Peyer's patch (tissue), 4 donors: Measurements from ENCODE around the gene ENG. TPM values are rescaled to one million over a fixed set of nuclear protein-coding genes. Genes with fewer than 3 reads are reported as not detected.
A peak's percentile ranks its signal among the peaks of the same experiment; 100 is the strongest.

Source experiments
- DNase-seq, 3 donors: peaks; one replicate each; pipeline ENCODE4 v3.0.0-alpha.2; 2017 to 2019
- H3K27ac ChIP-seq, 4 donors: fragments of 200-600 bp; sonication (generic); one replicate each; pipeline ENCODE4 v1.5.1; 2016 to 2019
- H3K27me3 ChIP-seq, 2 donors: fragments of 200-600 bp; sonication (generic); one replicate each; pipeline ENCODE4 v1.5.1; 2019
- H3K36me3 ChIP-seq, 3 donors: fragments of 200-600 bp; sonication (generic); one replicate each; pipeline ENCODE4 v1.5.1; 2016 to 2019
- H3K4me1 ChIP-seq, 4 donors: fragments of 200-600 bp; sonication (generic); one replicate each; pipeline ENCODE4 v1.5.1; 2016 to 2019
- H3K4me3 ChIP-seq, 4 donors: fragments of 200-600 bp; sonication (generic); 1 replicate in 3 of 4; 2 replicates in 1 of 4; pipeline ENCODE4 v1.5.1; 2016 to 2019; ENCODE audit warnings: mild to moderate bottlenecking in 1 of 4
- H3K9me3 ChIP-seq, 4 donors: fragments of 200-600 bp; sonication (generic); one replicate each; pipeline ENCODE4 v1.5.1; 2016 to 2019; ENCODE audit warnings: mild to moderate bottlenecking in 1 of 4
- POLR2A ChIP-seq, 2 donors: fragments of 450-650 bp; IDR thresholded peaks; one replicate each; pipeline ENCODE4 v1.5.1; 2017; ENCODE audit warnings: antibody characterized with exemption in 2 of 2, mild to moderate bottlenecking in 2 of 2, moderate library complexity in 2 of 2
- total RNA-seq, 4 donors: library from RNA; depleted of rRNA; stranded (reverse); fragments of >200 nt; gene quantifications; one replicate each; pipeline ENCODE4 v1.1.0, GENCODE V29; 2016
- TF ChIP-seq, protein P1 (sequence below), 6 experiments: fragments of 450-650 bp in 4 of 6; fragments of 200-600 bp in 2 of 6; sonication (generic) in 1 of 6; IDR thresholded peaks; one replicate each; pipeline ENCODE4 v1.5.1; 2017 to 2019; ENCODE audit warnings: antibody characterized with exemption in 6 of 6, mild to moderate bottlenecking in 3 of 6, moderate library complexity in 1 of 6

The ENG gene
- total RNA-seq, 4 donors from 2014 or later: 7.0 to 49.5 (median 25.0) TPM

DNA sequence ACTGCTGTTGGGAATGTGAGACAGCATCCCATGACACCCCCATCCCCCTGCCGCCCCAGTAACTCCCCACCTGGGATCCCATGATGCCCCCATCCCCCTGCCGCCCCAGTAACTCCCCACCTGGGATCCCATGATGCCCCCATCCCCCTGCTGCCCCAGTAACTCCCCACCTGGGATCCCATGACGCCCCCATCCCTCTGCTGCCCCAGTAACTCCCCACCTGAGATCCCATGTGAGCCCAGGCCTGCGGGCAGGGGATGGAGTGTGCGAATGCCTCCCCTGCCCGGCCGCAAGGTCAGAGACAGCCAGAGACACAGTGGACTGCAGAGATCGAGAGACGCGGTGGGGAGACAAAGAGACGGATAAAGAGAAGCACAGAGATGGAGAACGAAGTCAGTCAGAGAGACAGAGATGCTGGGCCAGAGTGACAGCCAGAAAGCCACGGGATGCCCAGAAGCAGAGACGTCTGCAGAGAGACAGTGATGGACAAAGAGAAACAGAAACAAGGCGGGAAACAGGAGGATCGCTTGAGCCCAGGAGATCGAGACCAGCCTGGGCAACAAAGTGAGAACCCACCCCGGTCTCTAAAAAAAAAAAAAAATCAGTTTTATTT, 77.0 kb downstream of the ENG start:
- Histone ChIP-seq H3K4me3 (peak overlapping the region; percentile 17 to 50 (median 44)), H3K9me3 (no peaks in the 10 kb centered on the region), H3K27ac (peak overlapping the region; percentile 27 to 88 (median 74)), H3K4me1 (peaks cover 0 to 12% (median 4%) of the 10 kb centered on the region in 4 donors), H3K36me3 (no peaks in the 10 kb centered on the region), H3K27me3 (no peaks in the 10 kb centered on the region)
- DNase-seq: no peak
- no peak for TF ChIP-seq POLR2A (IDR thresholded peaks at IDR 0.05)
- TF ChIP-seq, protein P1, sequence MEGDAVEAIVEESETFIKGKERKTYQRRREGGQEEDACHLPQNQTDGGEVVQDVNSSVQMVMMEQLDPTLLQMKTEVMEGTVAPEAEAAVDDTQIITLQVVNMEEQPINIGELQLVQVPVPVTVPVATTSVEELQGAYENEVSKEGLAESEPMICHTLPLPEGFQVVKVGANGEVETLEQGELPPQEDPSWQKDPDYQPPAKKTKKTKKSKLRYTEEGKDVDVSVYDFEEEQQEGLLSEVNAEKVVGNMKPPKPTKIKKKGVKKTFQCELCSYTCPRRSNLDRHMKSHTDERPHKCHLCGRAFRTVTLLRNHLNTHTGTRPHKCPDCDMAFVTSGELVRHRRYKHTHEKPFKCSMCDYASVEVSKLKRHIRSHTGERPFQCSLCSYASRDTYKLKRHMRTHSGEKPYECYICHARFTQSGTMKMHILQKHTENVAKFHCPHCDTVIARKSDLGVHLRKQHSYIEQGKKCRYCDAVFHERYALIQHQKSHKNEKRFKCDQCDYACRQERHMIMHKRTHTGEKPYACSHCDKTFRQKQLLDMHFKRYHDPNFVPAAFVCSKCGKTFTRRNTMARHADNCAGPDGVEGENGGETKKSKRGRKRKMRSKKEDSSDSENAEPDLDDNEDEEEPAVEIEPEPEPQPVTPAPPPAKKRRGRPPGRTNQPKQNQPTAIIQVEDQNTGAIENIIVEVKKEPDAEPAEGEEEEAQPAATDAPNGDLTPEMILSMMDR (IDR thresholded peaks at IDR 0.05): no peak

DNA sequence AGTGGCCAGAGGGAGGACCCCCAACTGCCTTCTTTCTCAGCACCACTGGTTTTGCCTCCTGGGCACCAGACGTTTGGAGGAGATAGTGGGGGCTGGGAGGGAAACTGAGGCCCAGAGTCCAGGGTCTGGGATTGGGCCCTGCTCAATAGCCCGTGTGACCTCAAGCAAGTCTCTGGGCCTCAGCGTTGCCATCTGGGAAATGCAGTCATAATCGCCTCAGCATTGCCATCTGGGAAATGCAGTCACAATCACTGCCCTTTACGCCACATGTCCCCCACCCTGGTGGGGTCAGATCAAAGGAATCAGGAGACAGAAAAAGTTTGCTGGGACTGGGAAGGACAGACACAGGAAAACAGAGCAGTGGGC, 77.6 kb downstream of the ENG start:
- Histone ChIP-seq H3K27me3 (no peaks in the 10 kb centered on the region), H3K27ac (peak overlapping the region; percentile 27 to 88 (median 74)), H3K4me1 (peaks cover 0 to 12% (median 3%) of the 10 kb centered on the region in 4 donors), H3K9me3 (no peaks in the 10 kb centered on the region), H3K36me3 (no peaks in the 10 kb centered on the region), H3K4me3 (peak overlapping the region; percentile 17 to 50 (median 44))
- no peak for DNase-seq
- no peak for TF ChIP-seq POLR2A (IDR thresholded peaks at IDR 0.05)
- TF ChIP-seq, protein P1 (IDR thresholded peaks at IDR 0.05): no peak

DNA sequence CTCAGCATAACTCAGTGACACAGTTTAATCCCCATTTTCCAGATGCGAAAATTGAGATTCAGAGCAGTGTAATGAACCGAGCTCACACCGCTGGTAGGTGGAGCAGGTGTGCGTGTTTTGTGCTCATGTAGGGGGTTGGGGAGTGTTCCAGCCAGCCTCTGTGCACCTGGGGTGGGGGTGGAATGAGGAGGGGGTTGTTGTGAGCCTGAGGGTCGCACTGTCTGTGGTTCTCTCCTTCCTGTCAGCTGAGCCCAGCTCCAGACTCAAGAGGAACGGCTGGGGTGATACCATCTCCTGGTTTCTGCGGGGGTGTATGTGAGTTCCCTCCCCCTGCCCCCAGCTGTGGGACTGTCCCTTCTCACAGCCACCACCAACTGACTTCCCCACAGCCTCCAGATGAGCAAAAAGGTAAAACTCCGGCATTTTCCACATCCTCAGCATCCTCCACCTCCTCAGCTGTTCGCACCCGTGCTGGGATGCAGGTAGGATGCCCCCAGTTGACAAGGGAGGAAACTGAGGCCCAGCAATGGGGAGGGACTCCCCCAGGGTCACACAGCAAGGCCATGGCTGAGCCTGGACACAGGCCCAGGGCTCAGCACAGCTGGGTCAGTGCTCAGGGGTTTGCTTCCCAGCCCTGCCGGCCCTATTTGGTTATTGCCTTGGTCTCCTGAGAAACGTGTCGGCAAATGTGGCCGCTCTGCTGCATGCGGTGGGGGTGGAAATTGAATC, 78.1 kb downstream of the ENG start:
- Histone ChIP-seq H3K4me3 (peak overlapping the region; percentile 17 to 50 (median 44)), H3K36me3 (no peaks in the 10 kb centered on the region), H3K27ac (peak overlapping the region; percentile 27 to 88 (median 74)), H3K9me3 (no peaks in the 10 kb centered on the region), H3K4me1 (peaks cover 0 to 12% (median 3%) of the 10 kb centered on the region in 4 donors), H3K27me3 (no peaks in the 10 kb centered on the region)
- TF ChIP-seq, protein P1 (IDR thresholded peaks at IDR 0.05): no peak
- no peak for TF ChIP-seq POLR2A (IDR thresholded peaks at IDR 0.05)
- DNase-seq: peak in 2 of 3 donors; percentile 91 to 93

DNA sequence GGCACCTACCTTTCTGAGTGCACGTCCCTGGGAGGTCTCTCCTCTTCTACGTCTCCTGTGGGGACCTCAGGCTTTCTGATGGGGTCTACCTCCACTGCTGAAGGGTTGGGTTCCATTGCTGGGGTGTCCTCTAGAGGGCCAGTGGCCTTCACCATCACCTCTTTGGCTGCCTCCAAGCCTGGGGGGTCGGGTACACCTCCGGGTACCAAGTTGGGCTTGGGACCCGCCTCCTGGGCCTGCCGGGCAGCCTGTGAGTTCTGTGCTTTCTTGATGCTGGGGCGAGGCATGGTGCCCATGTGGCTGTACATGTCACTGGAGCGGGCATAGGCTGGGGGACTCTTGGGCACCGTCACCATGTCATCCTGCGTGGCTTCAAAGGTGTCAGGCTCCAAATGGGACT, 80.5 kb downstream of the ENG start:
- TF ChIP-seq, protein P1 (IDR thresholded peaks at IDR 0.05): no peak
- no peak for TF ChIP-seq POLR2A (IDR thresholded peaks at IDR 0.05)
- DNase-seq: no peak
- peaks cover 0 to 19% (median 13%) of the 10 kb centered on the region in 4 donors for H3K4me1 ChIP-seq

DNA sequence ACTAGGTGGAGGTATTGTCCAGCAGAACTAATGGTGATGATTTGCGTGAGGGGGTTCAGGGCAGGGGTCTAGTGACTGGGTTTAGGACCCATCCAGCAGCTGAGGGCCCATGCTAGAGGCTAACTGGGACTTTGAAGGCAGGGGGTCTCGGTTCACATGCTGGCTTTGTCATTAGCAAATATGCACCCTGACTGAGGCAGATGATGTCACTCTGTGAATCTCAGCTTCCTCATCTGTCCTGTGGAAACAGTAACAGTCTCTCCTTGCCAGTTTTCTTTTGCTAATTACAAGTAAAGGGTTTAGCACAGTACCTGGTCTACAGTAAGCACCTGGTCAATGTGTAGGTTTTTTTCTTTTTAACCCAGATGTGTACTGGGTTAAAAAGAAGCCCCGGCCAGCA, 81.2 kb downstream of the ENG start:
- no peak for TF ChIP-seq POLR2A (IDR thresholded peaks at IDR 0.05)
- TF ChIP-seq, protein P1 (IDR thresholded peaks at IDR 0.05): no peak
- DNase-seq: no peak
- H3K36me3 ChIP-seq: no peaks in the 10 kb centered on the region
- no peak overlapping the region for H3K27ac ChIP-seq
- no peak overlapping the region for H3K4me3 ChIP-seq
- H3K4me1 ChIP-seq: peaks cover 0 to 20% (median 11%) of the 10 kb centered on the region in 4 donors
- no peaks in the 10 kb centered on the region for H3K9me3 ChIP-seq
- no peaks in the 10 kb centered on the region for H3K27me3 ChIP-seq

More for the DNA sequence above, 80.5 kb downstream of the ENG start:
- Histone ChIP-seq H3K27me3 (no peaks in the 10 kb centered on the region), H3K36me3 (no peaks in the 10 kb centered on the region), H3K4me3 (no peak overlapping the region), H3K9me3 (no peaks in the 10 kb centered on the region), H3K27ac (no peak overlapping the region)
